ENCODE data around the gene NPTX1. TPM values are rescaled to one million over a fixed set of nuclear protein-coding genes. Genes with fewer than 3 reads are reported as not detected.

Gene NPTX1
- total RNA-seq, 4 donors from 2014 or later: 0.21 to 0.59 TPM; not detected in 2

DNA sequence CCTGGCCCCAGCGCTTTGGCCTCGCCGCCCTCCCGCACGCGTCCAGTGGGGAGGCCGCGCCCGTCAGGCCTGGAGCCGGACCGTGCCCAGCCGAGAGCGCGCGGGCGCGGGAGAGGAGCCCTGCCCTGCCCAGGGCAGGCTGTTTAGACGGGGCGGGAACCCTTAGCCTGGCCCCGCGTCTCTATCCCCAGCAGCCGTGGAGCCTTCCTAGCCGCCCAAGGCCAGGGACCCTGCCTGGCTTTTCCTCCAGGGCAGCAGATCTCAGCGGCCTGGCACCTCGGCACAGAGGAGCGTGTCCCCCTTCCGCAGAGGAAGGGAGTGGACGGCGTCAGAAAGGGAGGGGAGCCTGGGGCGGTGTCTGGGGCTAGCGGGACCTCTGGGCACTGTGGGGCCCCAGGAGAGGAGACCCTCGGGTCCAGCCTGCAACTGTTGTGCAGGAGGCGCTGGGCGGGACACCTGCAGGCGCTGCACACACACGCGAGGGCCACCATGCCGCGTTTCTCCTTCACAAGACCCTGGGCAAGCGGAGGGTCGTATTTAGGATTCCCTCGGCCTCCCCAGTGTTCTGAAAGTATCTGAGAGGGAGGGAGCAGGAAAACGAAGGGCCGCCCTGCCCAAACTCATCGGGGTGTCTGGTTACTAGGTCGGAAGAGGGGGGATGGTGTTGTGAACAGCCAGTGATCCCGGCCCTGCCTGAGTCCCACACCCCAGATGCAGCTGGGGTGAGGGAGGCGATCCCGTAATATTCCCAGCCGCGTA, 2.3 kb upstream of the NPTX1 start:
- H3K27me3 ChIP-seq: peaks cover 3 to 96% of the 10 kb centered on the region in 2 donors
- peak overlapping the region in 1 of 4 donors; percentile 44 for H3K4me3 ChIP-seq

DNA sequence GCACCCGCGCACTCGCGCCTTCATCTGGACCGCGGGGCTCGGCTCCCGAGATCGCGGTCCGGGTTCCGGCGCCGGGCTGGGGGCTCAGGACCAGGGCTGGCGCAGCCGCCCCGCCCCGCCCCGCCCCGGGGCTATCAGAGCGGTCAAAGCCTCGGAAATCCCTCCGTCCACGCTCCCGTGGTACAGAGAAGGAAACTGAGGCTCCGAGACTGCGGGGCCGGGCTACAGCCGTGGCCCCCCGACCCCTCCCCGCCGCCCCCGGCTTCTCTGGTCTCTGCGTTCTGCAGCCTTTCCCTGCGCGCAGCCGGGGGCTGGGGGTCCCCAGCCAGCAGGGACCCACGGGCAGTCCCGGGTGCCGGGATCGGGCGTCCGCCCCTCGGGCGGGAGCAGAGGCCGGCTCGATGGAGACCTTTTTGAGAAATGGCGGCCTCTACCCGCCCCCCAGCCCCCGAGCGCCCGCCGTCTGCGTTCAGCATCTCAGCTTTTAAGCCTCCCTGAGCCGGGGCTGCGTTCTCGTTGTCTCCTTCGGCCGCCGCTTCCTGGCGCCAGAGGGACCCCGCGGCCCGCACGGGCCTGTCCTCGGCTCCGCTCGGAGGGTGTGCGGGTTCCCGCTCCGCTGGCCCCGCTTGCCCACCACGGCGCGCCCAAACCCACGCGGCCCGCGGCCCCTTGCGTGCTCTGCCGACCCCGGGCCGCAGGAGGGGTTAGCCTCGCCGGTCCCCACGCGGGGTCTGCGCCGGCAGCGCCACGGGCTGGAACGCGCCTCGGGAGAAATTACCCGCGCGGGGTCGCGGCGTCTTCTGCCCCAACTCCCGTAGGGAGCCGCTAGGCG, 1.5 kb upstream of the NPTX1 start:
- WGBS, 2 donors: 1% methylated on average over 14 to 37 of the region's 103 CpGs
- peaks cover 3 to 96% of the 10 kb centered on the region in 2 donors for H3K27me3 ChIP-seq
- peak overlapping the region in 1 of 4 donors; percentile 44 for H3K4me3 ChIP-seq
- no peak for DNase-seq (ENCODE audit: low spot score in 2 of 2)
- H3K9me3 ChIP-seq: no peaks in the 10 kb centered on the region
- H3K36me3 ChIP-seq: no peaks in the 10 kb centered on the region
- TF ChIP-seq EP300 (IDR thresholded peaks at IDR 0.05) (no peak), POLR2A (IDR thresholded peaks at IDR 0.05) (no peak)
- TF ChIP-seq, protein P1, sequence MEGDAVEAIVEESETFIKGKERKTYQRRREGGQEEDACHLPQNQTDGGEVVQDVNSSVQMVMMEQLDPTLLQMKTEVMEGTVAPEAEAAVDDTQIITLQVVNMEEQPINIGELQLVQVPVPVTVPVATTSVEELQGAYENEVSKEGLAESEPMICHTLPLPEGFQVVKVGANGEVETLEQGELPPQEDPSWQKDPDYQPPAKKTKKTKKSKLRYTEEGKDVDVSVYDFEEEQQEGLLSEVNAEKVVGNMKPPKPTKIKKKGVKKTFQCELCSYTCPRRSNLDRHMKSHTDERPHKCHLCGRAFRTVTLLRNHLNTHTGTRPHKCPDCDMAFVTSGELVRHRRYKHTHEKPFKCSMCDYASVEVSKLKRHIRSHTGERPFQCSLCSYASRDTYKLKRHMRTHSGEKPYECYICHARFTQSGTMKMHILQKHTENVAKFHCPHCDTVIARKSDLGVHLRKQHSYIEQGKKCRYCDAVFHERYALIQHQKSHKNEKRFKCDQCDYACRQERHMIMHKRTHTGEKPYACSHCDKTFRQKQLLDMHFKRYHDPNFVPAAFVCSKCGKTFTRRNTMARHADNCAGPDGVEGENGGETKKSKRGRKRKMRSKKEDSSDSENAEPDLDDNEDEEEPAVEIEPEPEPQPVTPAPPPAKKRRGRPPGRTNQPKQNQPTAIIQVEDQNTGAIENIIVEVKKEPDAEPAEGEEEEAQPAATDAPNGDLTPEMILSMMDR (IDR thresholded peaks at IDR 0.05): peak; percentile 12 to 59 (median 45)
- no peak overlapping the region for H3K27ac ChIP-seq
- peaks cover 0 to 49% (median 40%) of the 10 kb centered on the region in 4 donors for H3K4me1 ChIP-seq

More for the DNA sequence above, 2.3 kb upstream of the NPTX1 start:
- TF ChIP-seq POLR2A (IDR thresholded peaks at IDR 0.05) (no peak), EP300 (IDR thresholded peaks at IDR 0.05) (no peak)
- TF ChIP-seq, protein P1 (IDR thresholded peaks at IDR 0.05): no peak
- H3K27ac ChIP-seq: no peak overlapping the region
- 2 to 3% methylated on average over 40 of the region's 51 CpGs for WGBS, 2 donors
- H3K4me1 ChIP-seq: peaks cover 0 to 49% (median 40%) of the 10 kb centered on the region in 4 donors
- no peak for DNase-seq (ENCODE audit: low spot score in 2 of 2)
- H3K9me3 ChIP-seq: no peaks in the 10 kb centered on the region
- no peaks in the 10 kb centered on the region for H3K36me3 ChIP-seq

DNA sequence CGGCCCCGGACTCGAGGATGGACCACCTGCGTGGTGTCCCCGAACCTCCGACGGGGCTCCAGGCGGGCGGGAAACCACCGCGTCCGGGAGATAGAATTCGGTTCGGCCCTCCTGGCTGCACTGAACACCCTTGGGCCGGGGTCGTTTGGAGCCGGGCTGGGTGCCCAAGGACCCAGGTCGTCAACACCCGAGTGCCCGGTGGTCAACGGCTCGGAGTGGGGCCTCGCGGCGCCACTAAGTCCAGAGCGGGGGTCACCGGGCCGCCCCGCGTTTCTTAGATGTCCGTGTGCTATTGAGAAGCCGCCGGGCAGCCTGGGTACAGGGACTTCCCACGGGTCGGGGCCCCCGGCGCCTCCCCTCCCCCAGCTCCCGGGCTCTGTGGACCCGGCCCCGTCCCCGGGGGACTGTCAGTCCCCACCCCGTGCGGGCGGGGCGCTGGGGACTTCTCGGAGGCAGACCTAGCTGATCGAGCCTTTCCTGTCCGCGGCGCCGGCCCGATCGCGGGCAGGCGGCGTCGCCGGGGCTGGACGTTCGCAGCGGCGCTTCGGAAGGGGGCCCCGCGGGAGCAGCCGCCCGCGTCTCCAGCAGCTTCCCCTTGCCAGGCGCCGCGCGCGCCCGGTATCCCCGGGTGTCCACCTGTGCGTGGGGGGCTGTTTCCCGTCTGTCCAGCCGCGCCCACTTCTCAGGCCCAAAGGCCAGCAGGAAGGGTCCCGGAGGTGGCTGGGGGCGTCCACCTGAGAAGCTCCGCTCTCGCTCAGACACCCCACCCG, 655 bp upstream of the NPTX1 start:
- Histone ChIP-seq H3K9me3 (no peaks in the 10 kb centered on the region), H3K27ac (no peak overlapping the region), H3K4me1 (peaks cover 0 to 49% (median 40%) of the 10 kb centered on the region in 4 donors), H3K36me3 (no peaks in the 10 kb centered on the region), H3K4me3 (peak overlapping the region in 1 of 4 donors; percentile 44), H3K27me3 (peaks cover 3 to 90% of the 10 kb centered on the region in 2 donors)
- WGBS, 2 donors: 0 to 2% methylated on average over 17 to 42 of the region's 84 CpGs
- DNase-seq (ENCODE audit: low spot score in 2 of 2): no peak
- TF ChIP-seq, protein P1 (IDR thresholded peaks at IDR 0.05): no peak

DNA sequence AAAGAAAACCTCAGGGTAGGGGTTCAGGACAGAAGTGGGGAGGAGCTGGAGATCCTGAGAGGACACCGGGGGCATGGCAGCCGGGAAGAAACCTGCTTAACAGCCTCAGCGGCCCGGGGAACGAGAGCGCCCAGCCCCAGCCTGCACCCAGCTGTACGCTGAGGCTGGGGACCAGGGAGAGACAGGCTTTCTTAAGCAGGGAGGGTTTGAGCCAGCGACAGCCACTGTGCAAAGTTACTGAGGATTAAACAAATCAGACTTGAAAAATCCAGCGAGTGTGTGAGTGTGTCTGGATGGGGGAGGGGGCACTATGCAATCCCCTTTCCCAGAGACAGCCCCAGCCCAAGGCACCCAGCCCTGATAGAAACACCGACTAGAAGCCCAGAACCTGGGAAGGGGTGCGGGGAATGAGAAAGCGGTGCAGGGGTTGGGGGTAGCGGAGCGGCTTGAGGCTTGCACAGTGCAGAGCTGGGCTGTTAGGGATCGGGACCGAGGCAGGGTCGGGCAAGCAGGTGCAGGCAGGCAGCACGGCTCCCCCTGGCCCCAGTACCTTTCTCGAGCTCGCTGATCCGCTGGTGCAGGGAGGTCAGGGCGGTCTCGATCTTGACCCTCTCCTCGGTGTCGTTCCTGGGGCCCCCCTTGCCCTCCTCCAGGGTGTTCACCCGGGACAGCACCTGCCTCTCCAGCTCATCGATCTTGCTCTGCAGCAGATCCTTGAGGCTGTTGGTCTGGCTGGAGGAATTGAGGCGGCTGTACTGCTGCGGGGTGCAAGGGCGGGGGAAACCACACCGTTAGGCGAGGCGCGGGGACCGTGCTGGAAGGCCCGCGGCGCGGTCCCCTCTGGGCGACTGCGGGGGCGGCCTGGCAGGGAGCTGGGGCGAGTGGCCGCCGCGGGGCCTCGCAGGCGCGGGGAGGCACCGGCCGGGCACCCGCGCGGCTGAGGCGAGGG, 1.2 kb downstream of the NPTX1 start:
- Histone ChIP-seq H3K27ac (no peak overlapping the region), H3K27me3 (peaks cover 0 to 83% of the 10 kb centered on the region in 2 donors), H3K36me3 (no peaks in the 10 kb centered on the region), H3K4me3 (peak overlapping the region in 3 of 4 donors; percentile 9 to 44 (median 36)), H3K9me3 (no peaks in the 10 kb centered on the region), H3K4me1 (peaks cover 0 to 49% (median 40%) of the 10 kb centered on the region in 4 donors)
- no peak for DNase-seq (ENCODE audit: low spot score in 2 of 2)
- no peak for TF ChIP-seq POLR2A (IDR thresholded peaks at IDR 0.05)
- 3% methylated on average over 26 to 55 of the region's 55 CpGs for WGBS, 2 donors

All from tibial nerve (tissue), 4 donors.